ENCODE results near the gene FXYD5. TPM values are rescaled to one million over a fixed set of nuclear protein-coding genes. Genes with fewer than 3 reads are reported as not detected.

The FXYD5 gene
- total and polyA plus RNA-seq, 2 donors (not counting 1 experiment from before 2014, with no cell fraction given): 310 to 390 TPM

DNA sequence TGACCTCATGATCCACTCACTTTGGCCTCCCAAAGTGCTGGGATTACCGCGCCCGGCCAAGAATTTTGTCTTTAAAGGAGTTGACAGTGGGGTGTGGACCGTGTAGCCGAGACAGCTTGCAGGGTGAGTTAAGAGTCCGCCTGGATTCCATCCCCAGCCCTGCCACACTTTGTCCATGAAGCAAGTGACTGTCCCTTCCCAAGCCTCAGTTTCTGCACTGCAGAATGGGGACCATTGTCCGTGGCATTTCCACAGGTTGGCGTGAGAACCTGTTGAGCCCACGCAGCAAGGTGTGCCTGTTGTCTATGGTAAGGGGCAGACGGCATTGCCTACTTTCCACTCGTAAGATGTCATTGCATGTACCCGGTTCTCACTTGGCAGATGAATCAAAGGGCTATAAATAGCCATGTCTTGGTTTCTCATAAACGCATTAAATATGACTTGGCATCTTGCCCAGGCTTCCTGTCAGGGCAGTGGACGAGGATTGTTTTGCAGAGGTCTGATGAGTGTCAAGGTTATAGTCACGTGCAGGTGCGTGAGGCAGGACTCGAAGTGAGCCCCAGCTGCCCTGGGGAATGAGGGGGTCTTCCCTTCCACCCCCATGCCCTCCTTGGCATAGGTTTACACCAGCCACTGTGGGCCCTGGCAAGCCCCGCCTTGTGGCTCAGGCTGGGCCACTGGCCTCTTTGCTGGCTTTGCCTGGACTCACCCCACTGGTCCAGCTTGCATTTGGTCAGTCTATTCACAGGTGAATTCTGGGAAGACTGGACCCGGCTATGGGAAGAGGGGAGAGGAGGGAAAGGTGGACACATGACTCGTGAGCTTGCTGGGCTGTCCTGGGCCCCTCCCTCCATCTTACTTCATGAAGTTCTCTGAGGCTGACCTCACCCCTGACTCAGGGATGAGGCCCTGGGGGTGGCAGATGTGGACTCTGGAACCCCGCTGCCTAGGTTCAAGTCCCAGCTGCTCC, 59.4 kb downstream of the FXYD5 start:
- POLR2A ChIA-PET: interaction anchor here (0.6 to 2.5 kb wide), 10 partner anchors 9 to 429 kb away, joined by 3 to 8 read pairs (median 4); partner anchors contain the start of genes FXYD5 and FXYD7
- no peaks in the 10 kb centered on the region for H3K27me3 ChIP-seq (replicated peaks in 1 of 4; ENCODE audit: control extremely low read depth in 1 of 4, control insufficient read depth in 3 of 4, insufficient read depth in 4 of 4, low read length in 3 of 4)
- peaks cover 78 to 81% of the 10 kb centered on the region in 2 donors for H3K4me1 ChIP-seq (ENCODE audit: control insufficient read depth in 2 of 2, insufficient read depth in 2 of 2, low read length in 2 of 2)
- H3K9me3 ChIP-seq (ENCODE audit: control extremely low read depth in 1 of 3, control insufficient read depth in 2 of 3, insufficient read depth in 1 of 3, low read length in 2 of 3): peaks cover 0 to 4% (median 0%) of the 10 kb centered on the region in 3 donors
- Mint-ChIP-seq H3K4me1 (peaks cover 70% of the 10 kb centered on the region), H3K27me3 (no peaks in the 10 kb centered on the region), H3K9me3 (ENCODE audit: insufficient read depth) (peaks cover 2% of the 10 kb centered on the region), H3K4me3 (peak overlapping the region; percentile 81), H3K27ac (peak overlapping the region; percentile 98)
- no peaks in the 10 kb centered on the region for H3K79me2 ChIP-seq (ENCODE audit: control insufficient read depth, insufficient read depth, low read length)
- H3K27ac ChIP-seq (ENCODE audit: low read length in 2 of 2): peak overlapping the region; percentile 93 to 99
- ATAC-seq (ENCODE audit: low read depth) (peak; percentile 65), DNase-seq (peak; percentile 95)
- H3K36me3 ChIP-seq (replicated peaks in 1 of 2; ENCODE audit: control extremely low read depth in 1 of 2, control insufficient read depth in 1 of 2, extremely low read depth in 1 of 2, insufficient read depth in 2 of 2, low read length in 1 of 2): no peaks in the 10 kb centered on the region
- H2AFZ ChIP-seq (ENCODE audit: insufficient read depth, low read depth, low read length, poor library complexity, severe bottlenecking): no peak overlapping the region
- WGBS (ENCODE audit: insufficient coverage): 10% methylated on average over 12 of the region's 21 CpGs
- peak overlapping the region in 3 of 5 experiments; percentile 4 to 28 (median 25) for H3K4me3 ChIP-seq (ENCODE audit: control extremely low read depth in 1 of 5, extremely low read depth in 1 of 5, insufficient read depth in 1 of 5, low read depth in 2 of 5, low read length in 4 of 5)
- TF ChIP-seq, protein P1, sequence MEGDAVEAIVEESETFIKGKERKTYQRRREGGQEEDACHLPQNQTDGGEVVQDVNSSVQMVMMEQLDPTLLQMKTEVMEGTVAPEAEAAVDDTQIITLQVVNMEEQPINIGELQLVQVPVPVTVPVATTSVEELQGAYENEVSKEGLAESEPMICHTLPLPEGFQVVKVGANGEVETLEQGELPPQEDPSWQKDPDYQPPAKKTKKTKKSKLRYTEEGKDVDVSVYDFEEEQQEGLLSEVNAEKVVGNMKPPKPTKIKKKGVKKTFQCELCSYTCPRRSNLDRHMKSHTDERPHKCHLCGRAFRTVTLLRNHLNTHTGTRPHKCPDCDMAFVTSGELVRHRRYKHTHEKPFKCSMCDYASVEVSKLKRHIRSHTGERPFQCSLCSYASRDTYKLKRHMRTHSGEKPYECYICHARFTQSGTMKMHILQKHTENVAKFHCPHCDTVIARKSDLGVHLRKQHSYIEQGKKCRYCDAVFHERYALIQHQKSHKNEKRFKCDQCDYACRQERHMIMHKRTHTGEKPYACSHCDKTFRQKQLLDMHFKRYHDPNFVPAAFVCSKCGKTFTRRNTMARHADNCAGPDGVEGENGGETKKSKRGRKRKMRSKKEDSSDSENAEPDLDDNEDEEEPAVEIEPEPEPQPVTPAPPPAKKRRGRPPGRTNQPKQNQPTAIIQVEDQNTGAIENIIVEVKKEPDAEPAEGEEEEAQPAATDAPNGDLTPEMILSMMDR (IDR thresholded peaks at IDR 0.05): no peak
- TF ChIP-seq EZH2 (IDR thresholded peaks at IDR 0.05; ENCODE audit: borderline replicate concordance, insufficient read depth, low read depth, low read length, poor library complexity, severe bottlenecking): no peak
- intact Hi-C loops (cut with micrococcal nuclease): loop anchor here (1.0 to 5.0 kb wide), 7 partner anchors 8 to 133 kb away; partner anchors contain the start of genes FFAR1, FXYD5 and USF2
- peak overlapping the region; percentile 58 for H3K4me2 ChIP-seq (replicated peaks; ENCODE audit: low read depth, low read length, poor library complexity, severe bottlenecking)
- peak overlapping the region; percentile 24 for H3K9ac ChIP-seq (ENCODE audit: low read length)
- no peaks in the 10 kb centered on the region for H4K20me1 ChIP-seq (ENCODE audit: control insufficient read depth, insufficient read depth, low read length, poor library complexity, severe bottlenecking)
- CTCF ChIA-PET: interaction anchor here (0.6 to 4.2 kb wide), 8 partner anchors 11 to 78 kb away, joined by 3 to 25 read pairs (median 4); partner anchors contain the start of genes FXYD5 and FXYD7

All from B cell (primary cell).